Posterior cingulate gyrus (tissue), 11 donors: ENCODE data around the gene CAPZB.

Experiments used
- DNase-seq, 10 donors: peaks; one replicate each; pipeline versions ENCODE4 v3.0.0 to v3.0.0-alpha.2; 2020 to 2021; ENCODE audit warnings: mixed read lengths in 3 of 10
- intact Hi-C: fragments of 100-400 bp; cut with DNase I; formaldehyde crosslinking; loops from one replicate; pipeline ENCODE4 v1.15.1; 2023

CAPZB gene

GRCh38 chr1:19325368-19325957 lies 159.9 kb downstream of the CAPZB start:
- DNase-seq, result peak in 2 of 10 donors; percentile 52 to 73
- intact Hi-C loops, result no loop called here

DNA sequence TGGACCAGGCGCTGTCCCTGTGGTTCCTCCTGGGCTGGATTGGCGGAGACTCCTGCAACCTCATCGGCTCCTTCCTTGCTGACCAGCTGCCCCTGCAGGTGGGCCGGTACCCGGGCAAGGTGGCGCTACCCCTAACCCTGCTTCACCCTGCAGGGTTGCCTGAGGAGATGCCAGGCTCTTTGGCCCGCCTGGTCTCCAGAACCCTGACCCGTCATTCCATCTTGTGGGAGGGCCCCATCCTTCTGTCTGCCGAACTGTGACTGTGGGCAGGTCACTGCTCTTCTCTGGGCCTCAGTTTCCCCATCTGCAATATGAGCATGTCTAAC lies 160.7 kb downstream of the CAPZB start:
- intact Hi-C loops, result no loop called here
- peak in 1 of 10 donors; percentile 65 for DNase-seq

- peak in 2 of 10 donors; percentile 49 to 56 for DNase-seq
- intact Hi-C loops, result no loop called here
Measured at GRCh38 chr1:19323987-19324664, 161.2 kb downstream of the CAPZB start.

DNA sequence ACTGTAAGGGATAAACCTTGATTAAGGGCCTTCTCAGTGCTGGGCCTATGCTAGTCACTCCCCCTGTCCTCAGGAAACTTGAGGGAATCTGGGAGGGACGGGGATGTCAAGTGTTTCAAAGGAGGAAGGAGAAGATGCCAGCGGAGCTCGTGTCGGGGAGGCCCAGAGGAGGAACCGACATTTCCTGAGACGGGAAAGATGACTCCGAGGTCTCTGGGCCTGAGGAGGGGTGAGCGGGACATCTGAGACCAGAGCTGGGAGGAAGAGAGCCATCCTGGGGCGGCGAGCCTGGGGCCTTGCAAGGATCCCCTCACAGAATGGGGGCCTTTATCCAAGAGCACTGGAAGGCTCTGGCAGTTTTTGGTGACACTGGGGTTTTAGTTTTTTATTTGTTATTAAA lies 162.9 kb downstream of the CAPZB start:
- intact Hi-C loops, result no loop called here
- peak in 2 of 10 donors; percentile 35 to 75 for DNase-seq

GRCh38 chr1:19321071-19321470 lies 164.3 kb downstream of the CAPZB start:
- intact Hi-C loops, result no loop called here

DNA sequence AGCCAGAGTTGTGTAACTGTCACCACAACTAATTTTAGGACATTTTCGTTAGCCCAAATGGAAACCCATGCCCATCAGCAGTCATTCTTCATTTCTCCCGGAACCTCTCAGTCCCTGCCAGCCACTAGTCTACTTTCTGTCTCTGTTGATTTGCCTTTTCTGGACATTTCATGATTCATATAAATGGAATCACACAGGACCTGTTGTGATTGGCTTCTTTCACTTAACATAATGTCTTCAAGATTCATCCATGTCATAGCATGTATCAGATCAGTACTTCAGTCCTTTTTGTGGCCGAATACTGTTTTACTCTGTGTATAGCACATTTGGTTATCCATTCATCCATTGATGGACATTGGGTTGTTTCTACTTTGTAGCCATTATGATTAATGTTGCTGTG lies 166.1 kb downstream of the CAPZB start:
- intact Hi-C loops, result loop anchor here (10.0 kb wide), 1 partner anchor 166 kb away; the partner anchor contains the start of gene CAPZB
- no peak for DNase-seq

More at GRCh38 chr1:19321071-19321470, 164.3 kb downstream of the CAPZB start:
- peak in 2 of 10 donors; percentile 25 to 34 for DNase-seq

- peak in 2 of 10 donors; percentile 40 to 76 for DNase-seq
- intact Hi-C loops, result loop anchor here (10.0 kb wide), 1 partner anchor 167 kb away; the partner anchor contains the start of gene CAPZB
Measured at GRCh38 chr1:19317126-19317910, 168.0 kb downstream of the CAPZB start.

DNA sequence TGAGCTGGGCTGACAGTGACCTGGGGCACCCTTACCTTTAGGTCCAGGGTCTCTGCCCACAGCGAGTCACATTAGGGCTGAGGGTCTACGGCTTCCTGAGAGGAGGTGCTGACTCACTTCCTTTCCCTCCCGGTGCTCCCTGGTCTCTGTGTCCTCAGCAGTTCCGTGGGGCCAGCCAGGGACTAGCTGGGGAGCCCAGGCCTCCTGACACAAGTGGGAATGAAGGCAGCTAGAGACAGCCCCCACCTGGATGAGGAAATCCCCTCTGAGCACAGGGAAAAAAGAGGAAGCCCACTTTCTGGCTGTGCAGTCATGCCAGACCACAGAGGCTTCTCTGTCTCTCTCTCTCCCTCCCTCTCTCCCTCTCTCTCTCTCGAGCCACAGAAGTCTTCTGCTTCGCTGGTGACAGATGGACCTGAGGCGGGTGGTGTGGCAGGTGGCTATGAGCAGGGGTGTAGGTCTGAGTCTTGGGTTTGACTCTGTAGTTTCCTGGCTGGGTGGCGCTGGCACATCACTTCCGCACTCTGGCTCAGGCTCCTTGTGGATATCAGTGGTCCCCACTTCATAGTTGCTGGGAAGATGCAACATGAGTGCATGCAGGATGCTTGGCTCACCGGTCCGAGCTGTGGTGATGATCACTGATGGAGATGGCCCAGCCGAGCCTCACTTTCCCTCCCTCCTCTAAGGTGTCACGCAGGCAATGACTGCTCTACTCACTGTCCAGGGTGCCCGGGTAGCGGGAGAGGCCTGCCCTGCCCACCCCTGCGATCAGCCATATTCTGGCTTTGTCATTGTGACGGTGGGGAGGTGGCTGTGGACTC lies 169.8 kb downstream of the CAPZB start:
- intact Hi-C loops, result loop anchor here (10.0 kb wide), 1 partner anchor 169 kb away; the partner anchor contains the start of gene CAPZB
- DNase-seq, result no peak

GRCh38 chr1:19313961-19314882 lies 171.1 kb downstream of the CAPZB start:
- no peak for DNase-seq
- intact Hi-C loops, result loop anchor here (10.0 kb wide), 1 partner anchor 171 kb away; the partner anchor contains the start of gene CAPZB

DNA sequence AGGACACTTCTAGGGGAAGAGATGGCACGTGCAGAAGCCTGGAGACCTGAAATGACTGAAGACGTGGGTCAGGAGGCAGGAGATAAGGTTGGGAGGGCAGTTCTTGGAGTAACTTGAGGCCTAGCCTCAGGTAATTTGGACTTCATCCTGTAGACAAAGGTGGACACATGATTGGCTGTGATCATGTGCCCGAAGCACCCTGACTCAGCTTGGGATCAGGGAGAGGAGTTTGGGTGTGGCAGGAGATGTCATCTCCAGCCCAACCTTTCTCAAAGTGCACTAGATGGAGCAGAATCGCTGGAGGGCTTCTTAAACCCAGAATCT lies 171.7 kb downstream of the CAPZB start:
- no peak for DNase-seq
- intact Hi-C loops, result loop anchor here (10.0 kb wide), 1 partner anchor 171 kb away; the partner anchor contains the start of gene CAPZB

- intact Hi-C loops, result loop anchor here (1.0 to 10.0 kb wide), 2 partner anchors 62 to 172 kb away; partner anchors contain the start of genes CAPZB, EMC1 and MRTO4
- DNase-seq, result peak in 1 of 10 donors; percentile 91
Measured at GRCh38 chr1:19312782-19313635, 172.3 kb downstream of the CAPZB start.

- DNase-seq, result peak; percentile 84 to 99 (median 93)
- intact Hi-C loops, result loop anchor here (1.0 to 10.0 kb wide), 2 partner anchors 61 to 173 kb away; partner anchors contain the start of genes CAPZB, EMC1 and MRTO4
Measured at GRCh38 chr1:19311931-19312781, 173.2 kb downstream of the CAPZB start, which contains the start of the genes AKR7A2 and SLC66A1. Gene AKR7A2 (minus strand): TSS chr1:19312144. CDS start chr1:19312124, 20 bp downstream. Gene SLC66A1 (plus strand): TSS chr1:19312326. CDS start chr1:19317678, 5,352 bp downstream.

DNA sequence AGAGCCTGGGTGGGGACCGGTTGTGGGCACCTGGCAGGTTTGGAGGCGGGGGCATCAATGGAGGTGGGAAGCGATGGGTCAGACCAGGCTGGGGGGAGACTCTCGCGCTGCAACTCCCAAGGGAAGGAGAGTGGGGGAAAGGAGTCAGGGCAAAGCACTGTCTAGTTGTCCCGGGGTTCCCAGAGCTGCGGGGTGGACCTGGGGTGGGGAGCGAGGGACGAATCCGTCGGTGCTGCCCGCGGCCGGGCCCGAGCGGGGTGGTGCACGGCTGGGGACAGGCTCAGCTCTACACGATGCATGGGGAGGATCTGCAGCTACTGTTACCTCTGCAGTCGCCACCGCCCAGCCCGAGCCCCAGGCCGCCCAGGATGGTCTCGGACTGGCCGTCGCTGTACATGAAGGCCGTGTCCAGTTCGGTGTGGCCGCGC lies 173.8 kb downstream of the CAPZB start:
- peak in 3 of 10 donors; percentile 21 to 88 (median 79) for DNase-seq
- intact Hi-C loops, result loop anchor here (10.0 kb wide), 1 partner anchor 173 kb away; the partner anchor contains the start of gene CAPZB

DNA sequence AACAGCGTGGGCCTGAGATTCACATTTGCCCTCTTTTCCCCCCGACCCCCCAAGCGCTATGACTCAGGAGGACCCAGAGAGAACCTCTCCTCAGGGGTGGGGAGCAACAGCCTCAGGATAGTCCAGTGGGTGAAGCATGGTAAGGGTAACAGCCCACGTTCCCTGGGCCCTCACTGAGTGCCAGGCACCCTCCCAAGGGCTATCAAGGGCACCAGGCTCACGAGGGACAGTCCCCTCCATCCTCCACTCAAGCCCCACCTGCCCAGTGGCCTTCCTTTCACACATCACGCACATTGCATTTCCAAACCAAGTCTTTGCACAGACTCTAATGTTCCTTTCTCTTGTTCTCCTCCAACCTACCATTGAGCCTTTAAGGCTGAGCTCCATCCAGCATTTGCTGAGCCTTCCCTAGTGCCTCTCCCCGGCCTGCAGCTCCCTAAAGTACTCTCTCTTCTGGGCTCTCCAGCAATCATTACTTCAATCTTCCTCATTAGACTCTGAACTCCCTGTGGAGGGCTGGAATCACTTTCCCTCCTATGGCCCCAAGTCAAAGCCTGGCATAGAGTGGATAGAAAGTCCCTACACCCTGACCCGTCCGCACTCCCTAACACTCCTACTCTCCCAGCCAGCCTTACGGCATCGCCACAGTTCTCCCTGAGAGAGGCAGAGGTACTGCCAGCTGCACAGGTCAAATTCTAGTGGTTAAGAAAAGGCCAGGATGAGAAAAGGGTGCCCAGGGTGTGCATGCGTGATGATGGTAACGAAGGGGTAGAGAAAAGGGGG lies 174.4 kb downstream of the CAPZB start:
- intact Hi-C loops, result loop anchor here (10.0 kb wide), 1 partner anchor 174 kb away; the partner anchor contains the start of gene CAPZB
- no peak for DNase-seq

- DNase-seq, result no peak
- intact Hi-C loops, result loop anchor here (10.0 kb wide), 1 partner anchor 175 kb away; the partner anchor contains the start of gene CAPZB
Measured at GRCh38 chr1:19310061-19310460, 175.3 kb downstream of the CAPZB start.
